ENCODE results near the gene PALD1. TPM values are rescaled to one million over a fixed set of nuclear protein-coding genes. Genes with fewer than 3 reads are reported as not detected.
"Not testable (repeated sequence)": the region's sequence is repeated elsewhere in the genome, so short reads cannot be mapped to it uniquely, and the experiment has no call there.

PALD1 gene
- total RNA-seq, 2 experiments from 2014 or later, result 0.41 to 0.48 TPM

GRCh38 chr10:70613941-70614340 lies 135.4 kb downstream of the PALD1 start:
- no peak for DNase-seq
- Mint-ChIP-seq H3K9me3 (no peaks in the 10 kb centered on the region), H3K4me3 (no peak overlapping the region), H3K4me1 (ENCODE audit: low read depth) (peaks cover 23% of the 10 kb centered on the region), H3K27me3 (peaks cover 5% of the 10 kb centered on the region), H3K36me3 (no peaks in the 10 kb centered on the region), H3K27ac (no peak overlapping the region)
- intact Hi-C loops (cut with micrococcal nuclease), result no loop called here
- CTCF ChIA-PET, result no interaction called here
- POLR2A ChIA-PET, result no interaction called here

- CTCF ChIA-PET; H3K4me3 Mint-ChIP-seq; H3K36me3 Mint-ChIP-seq; intact Hi-C loops (cut with micrococcal nuclease); H3K27me3 Mint-ChIP-seq; H3K27ac Mint-ChIP-seq; POLR2A ChIA-PET; H3K9me3 Mint-ChIP-seq; DNase-seq: not testable (repeated sequence)
- peaks cover 23% of the 10 kb centered on the region for H3K4me1 Mint-ChIP-seq (ENCODE audit: low read depth)
Measured at GRCh38 chr10:70614364-70614763, 135.8 kb downstream of the PALD1 start.

- peaks cover 23% of the 10 kb centered on the region for H3K4me1 Mint-ChIP-seq (ENCODE audit: low read depth)
- no peak overlapping the region for H3K4me3 Mint-ChIP-seq
- H3K27me3 Mint-ChIP-seq, result peaks cover 7% of the 10 kb centered on the region
- peaks cover 5% of the 10 kb centered on the region for H3K36me3 Mint-ChIP-seq
- no peak for DNase-seq
- POLR2A ChIA-PET, result no interaction called here
- H3K27ac Mint-ChIP-seq, result no peak overlapping the region
- intact Hi-C loops (cut with micrococcal nuclease), result no loop called here
- H3K9me3 Mint-ChIP-seq, result peaks cover 5% of the 10 kb centered on the region
- CTCF ChIA-PET, result no interaction called here
Measured at GRCh38 chr10:70615211-70615610, 136.6 kb downstream of the PALD1 start.

GRCh38 chr10:70615784-70616522 lies 137.4 kb downstream of the PALD1 start:
- Mint-ChIP-seq H3K4me1 (ENCODE audit: low read depth) (peaks cover 23% of the 10 kb centered on the region), H3K27ac (no peak overlapping the region), H3K27me3 (peaks cover 7% of the 10 kb centered on the region), H3K9me3 (peaks cover 8% of the 10 kb centered on the region), H3K4me3 (no peak overlapping the region), H3K36me3 (peaks cover 8% of the 10 kb centered on the region)
- ChIA-PET POLR2A (no interaction called here), CTCF (no interaction called here)
- intact Hi-C loops (cut with micrococcal nuclease), result loop anchor here (2.0 kb wide), 1 partner anchor 13 kb away; the partner anchor contains the start of gene PRF1
- DNase-seq, result no peak

- intact Hi-C loops (cut with micrococcal nuclease), result loop anchor here (2.0 kb wide), 1 partner anchor 14 kb away; the partner anchor contains the start of gene PRF1
- ChIA-PET POLR2A (no interaction called here), CTCF (no interaction called here)
- no peak overlapping the region for H3K4me3 Mint-ChIP-seq
- no peak overlapping the region for H3K27ac Mint-ChIP-seq
- H3K9me3 Mint-ChIP-seq, result peaks cover 8% of the 10 kb centered on the region
- no peak for DNase-seq
- H3K36me3 Mint-ChIP-seq, result peaks cover 8% of the 10 kb centered on the region
- peaks cover 23% of the 10 kb centered on the region for H3K4me1 Mint-ChIP-seq (ENCODE audit: low read depth)
- H3K27me3 Mint-ChIP-seq, result peaks cover 7% of the 10 kb centered on the region
Measured at GRCh38 chr10:70616761-70617160, 138.2 kb downstream of the PALD1 start.

Other genes starting within 250 kb of the PALD1 start
- gene PPA1, start 245.3 kb upstream of the PALD1 start, total RNA-seq, result 100 to 1,000 TPM; 359 to 368 TPM
- gene NPFFR1, start 194.8 kb upstream of the PALD1 start, total RNA-seq, result under 1 TPM in 1 of 2 experiments, not detected in 1; 0.02 TPM
- 10 to 100 TPM; 10.6 to 12.0 TPM for gene LRRC20, start 96.1 kb upstream of the PALD1 start, total RNA-seq
- 10 to 100 TPM; 27.1 to 27.5 TPM for gene EIF4EBP2, start 74.6 kb upstream of the PALD1 start, total RNA-seq
- not detected for gene NODAL, start 37.1 kb upstream of the PALD1 start, total RNA-seq
- gene PRF1, start 124.0 kb downstream of the PALD1 start, total RNA-seq, result 10 to 100 TPM; 32.4 to 32.6 TPM
- not detected for gene ADAMTS14, start 193.7 kb downstream of the PALD1 start, total RNA-seq